Measurements from ENCODE around the gene MBP. TPM values are rescaled to one million over a fixed set of nuclear protein-coding genes. Genes with fewer than 3 reads are reported as not detected.

Gene MBP
- total and polyA plus RNA-seq, 2 of the 13 experiments (the other 11 are each of a cell fraction or from before 2014, with no cell fraction given), result 5.0 to 8.5 TPM

DNA sequence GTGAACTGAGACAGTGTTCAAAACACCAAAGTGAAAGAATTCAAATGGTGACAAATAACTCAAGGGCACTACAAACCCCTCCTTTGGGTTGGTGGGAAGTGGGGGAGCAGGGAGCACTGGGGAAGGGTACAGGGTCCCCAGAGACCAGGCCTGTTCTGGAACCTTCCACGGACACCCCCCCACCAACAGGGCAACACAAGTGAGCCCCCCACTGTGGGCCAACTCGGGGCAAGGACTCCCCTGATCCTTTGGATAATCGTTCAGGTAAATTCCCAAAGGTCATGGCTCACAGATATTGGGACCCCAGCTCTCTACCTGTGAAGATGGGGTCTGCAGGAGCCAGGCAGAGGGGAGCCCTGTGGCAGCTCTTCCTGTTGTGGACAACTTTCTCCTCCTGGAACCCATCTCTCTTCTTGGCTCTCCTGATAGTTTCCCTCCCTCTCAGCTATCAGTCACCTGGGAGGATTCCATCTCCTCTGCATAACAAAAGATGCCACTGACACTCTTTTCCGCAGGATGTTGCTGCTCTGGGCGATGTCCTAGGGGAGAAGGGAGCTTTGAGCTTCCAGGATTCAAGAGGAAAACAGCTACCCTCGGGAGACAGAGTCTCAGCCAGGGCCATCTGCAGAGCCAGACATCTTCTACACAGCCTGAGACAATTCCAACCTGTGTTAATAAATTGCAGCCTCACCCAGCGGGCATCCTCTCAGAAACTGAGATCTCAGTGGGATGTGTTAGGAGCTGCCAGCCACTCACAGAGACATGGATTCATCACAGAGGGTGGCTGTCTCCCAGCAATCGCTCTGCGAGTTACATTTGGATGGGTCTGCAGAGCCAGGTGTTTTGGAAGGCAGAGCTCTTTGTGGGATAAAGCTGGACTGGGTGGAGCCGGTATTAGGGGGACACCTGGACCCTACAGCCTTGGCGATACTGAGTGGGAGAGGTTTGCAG lies 35.4 kb downstream of the MBP start:
- BruUV-seq (replicated peaks), result no TSS peak
- TF ChIP-seq ZNF33A (CRISPR knock-in tag; IDR thresholded peaks at IDR 0.05; ENCODE audit: borderline replicate concordance), result no peak
- TF ChIP-seq XBP1 (CRISPR knock-in tag; IDR thresholded peaks at IDR 0.05), result no peak
- 92% methylated on average over 9 of the region's 11 CpGs for WGBS (ENCODE audit: low lambda C conversion rate)
- no peaks in the 10 kb centered on the region for H3K27me3 ChIP-seq (ENCODE audit: control insufficient read depth in 1 of 2, insufficient read depth in 2 of 2, low read length in 2 of 2)
- H3K79me2 ChIP-seq (ENCODE audit: insufficient read depth, low read length), result no peaks in the 10 kb centered on the region
- ATAC-seq (no peak), DNase-seq (ENCODE audit: low spot score) (no peak), FAIRE-seq (no peak)
- no peaks in the 10 kb centered on the region for H4K20me1 ChIP-seq (ENCODE audit: insufficient read depth, low read length)
- H3K4me1 ChIP-seq (ENCODE audit: insufficient read depth, low read length), result no peaks in the 10 kb centered on the region
- no peaks in the 10 kb centered on the region; a peak in 2 of 5 replicates for H3K36me3 ChIP-seq (replicated peaks in 1 of 2; ENCODE audit: control insufficient read depth in 1 of 2, insufficient read depth in 2 of 2, low read length in 2 of 2)
- no peak overlapping the region for H3K27ac ChIP-seq (ENCODE audit: extremely low read length, insufficient read depth, low read length)
- no peak overlapping the region for H3K4me3 ChIP-seq (replicated peaks in 1 of 3; ENCODE audit: insufficient read depth in 1 of 3, low read depth in 2 of 3, low read length in 3 of 3)
- no peaks in the 10 kb centered on the region for H3K9me3 ChIP-seq (ENCODE audit: low read length)
- H3K4me2 ChIP-seq (ENCODE audit: low read depth, low read length), result no peak overlapping the region
- H2AFZ ChIP-seq (ENCODE audit: low read length), result no peak overlapping the region
- CTCF ChIA-PET (ENCODE audit: low intra/inter-chr PET ratio, low total read pairs), result no interaction called here
- intact Hi-C loops (cut with micrococcal nuclease; ENCODE audit: unreplicated experiment) (no loop called here), in situ Hi-C loops (cut with HindIII; ENCODE audit: extremely low pct_ligation_motif_present, low pct_unique_long_range_greater_than_20kb) (no loop called here)
- no peak overlapping the region for H3K9ac ChIP-seq (ENCODE audit: insufficient read depth, low read depth, low read length)
- POLR2A ChIA-PET, result no interaction called here

DNA sequence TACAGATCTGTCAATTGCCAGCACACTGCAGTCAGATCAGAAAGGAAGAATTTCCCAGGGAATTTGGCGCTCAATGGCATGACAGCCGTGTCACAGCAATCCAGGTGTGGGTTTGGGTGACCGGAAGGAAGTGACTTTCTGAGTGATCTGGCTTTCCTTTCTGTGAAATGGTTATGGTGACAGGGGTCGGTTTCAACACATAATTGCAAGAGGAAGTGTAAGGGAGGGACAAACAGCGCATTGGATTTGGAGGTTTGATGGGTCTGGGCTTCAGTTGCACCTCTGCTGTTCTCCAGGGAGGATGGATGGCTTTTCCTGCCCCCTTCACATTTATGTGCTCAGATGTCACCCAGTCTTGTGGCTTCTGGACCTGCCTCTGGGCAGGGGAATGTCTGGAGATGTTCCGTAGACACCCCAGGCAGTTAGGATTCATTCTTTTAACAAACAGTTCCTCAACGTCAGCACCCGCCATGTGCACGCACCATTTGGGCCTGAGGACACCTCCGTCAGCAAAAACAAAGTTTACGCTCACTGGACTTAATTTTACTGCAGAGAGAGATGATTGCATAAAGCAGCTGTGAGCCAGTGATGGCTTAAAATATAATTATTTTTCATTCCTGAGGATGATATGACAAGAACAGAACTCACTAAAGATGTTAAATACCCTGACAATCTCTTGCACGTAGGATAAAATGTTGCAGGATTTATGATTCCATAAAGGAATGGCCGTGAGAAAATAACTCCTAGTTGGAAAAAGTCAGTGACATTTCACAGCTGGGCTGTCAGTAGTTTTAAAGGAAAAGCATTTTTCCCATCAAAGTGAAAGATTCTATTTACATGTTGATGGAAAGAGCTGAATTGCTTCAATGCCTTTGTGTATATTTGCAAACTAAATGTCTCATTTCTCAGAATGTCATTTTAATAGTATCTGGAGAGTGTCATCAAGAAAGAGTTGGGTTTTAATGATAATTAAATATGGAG lies 36.9 kb downstream of the MBP start:
- H3K4me2 ChIP-seq (ENCODE audit: low read depth, low read length), result no peak overlapping the region
- peaks cover 4% of the 10 kb centered on the region; the same call in 1 of the 2 replicates for H3K4me1 ChIP-seq (ENCODE audit: insufficient read depth, low read length)
- no TSS peak for BruUV-seq (replicated peaks)
- no peaks in the 10 kb centered on the region for H3K27me3 ChIP-seq (ENCODE audit: control insufficient read depth in 1 of 2, insufficient read depth in 2 of 2, low read length in 2 of 2)
- no peaks in the 10 kb centered on the region for H3K79me2 ChIP-seq (ENCODE audit: insufficient read depth, low read length)
- no peak overlapping the region for H2AFZ ChIP-seq (ENCODE audit: low read length)
- in situ Hi-C loops (cut with HindIII; ENCODE audit: extremely low pct_ligation_motif_present, low pct_unique_long_range_greater_than_20kb), result no loop called here
- H3K9ac ChIP-seq (ENCODE audit: insufficient read depth, low read depth, low read length), result no peak overlapping the region
- peaks cover under 1% of the 10 kb centered on the region; the same call in 1 of the 2 replicates for H4K20me1 ChIP-seq (ENCODE audit: insufficient read depth, low read length)
- H3K9me3 ChIP-seq (ENCODE audit: low read length), result no peaks in the 10 kb centered on the region
- H3K27ac ChIP-seq (ENCODE audit: extremely low read length, insufficient read depth, low read length), result no peak overlapping the region
- H3K36me3 ChIP-seq (replicated peaks in 1 of 2; ENCODE audit: control insufficient read depth in 1 of 2, insufficient read depth in 2 of 2, low read length in 2 of 2), result no peaks in the 10 kb centered on the region; a peak in 2 of 5 replicates
- ChIA-PET POLR2A (no interaction called here), CTCF (ENCODE audit: low intra/inter-chr PET ratio, low total read pairs) (no interaction called here)
- WGBS (ENCODE audit: low lambda C conversion rate), result 93% methylated on average over 13 of the region's 13 CpGs
- DNase-seq (ENCODE audit: low spot score) (no peak), ATAC-seq (no peak), FAIRE-seq (no peak)
- intact Hi-C loops (cut with micrococcal nuclease; ENCODE audit: unreplicated experiment), result no loop called here
- H3K4me3 ChIP-seq (replicated peaks in 1 of 3; ENCODE audit: insufficient read depth in 1 of 3, low read depth in 2 of 3, low read length in 3 of 3), result no peak overlapping the region
- TF ChIP-seq WIZ (CRISPR knock-in tag; IDR thresholded peaks at IDR 0.05), result no peak
- TF ChIP-seq, protein P1, sequence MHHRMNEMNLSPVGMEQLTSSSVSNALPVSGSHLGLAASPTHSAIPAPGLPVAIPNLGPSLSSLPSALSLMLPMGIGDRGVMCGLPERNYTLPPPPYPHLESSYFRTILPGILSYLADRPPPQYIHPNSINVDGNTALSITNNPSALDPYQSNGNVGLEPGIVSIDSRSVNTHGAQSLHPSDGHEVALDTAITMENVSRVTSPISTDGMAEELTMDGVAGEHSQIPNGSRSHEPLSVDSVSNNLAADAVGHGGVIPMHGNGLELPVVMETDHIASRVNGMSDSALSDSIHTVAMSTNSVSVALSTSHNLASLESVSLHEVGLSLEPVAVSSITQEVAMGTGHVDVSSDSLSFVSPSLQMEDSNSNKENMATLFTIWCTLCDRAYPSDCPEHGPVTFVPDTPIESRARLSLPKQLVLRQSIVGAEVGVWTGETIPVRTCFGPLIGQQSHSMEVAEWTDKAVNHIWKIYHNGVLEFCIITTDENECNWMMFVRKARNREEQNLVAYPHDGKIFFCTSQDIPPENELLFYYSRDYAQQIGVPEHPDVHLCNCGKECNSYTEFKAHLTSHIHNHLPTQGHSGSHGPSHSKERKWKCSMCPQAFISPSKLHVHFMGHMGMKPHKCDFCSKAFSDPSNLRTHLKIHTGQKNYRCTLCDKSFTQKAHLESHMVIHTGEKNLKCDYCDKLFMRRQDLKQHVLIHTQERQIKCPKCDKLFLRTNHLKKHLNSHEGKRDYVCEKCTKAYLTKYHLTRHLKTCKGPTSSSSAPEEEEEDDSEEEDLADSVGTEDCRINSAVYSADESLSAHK (CRISPR knock-in tag; IDR thresholded peaks at IDR 0.05; ENCODE audit: borderline replicate concordance), result no peak
- TF ChIP-seq, protein P2, sequence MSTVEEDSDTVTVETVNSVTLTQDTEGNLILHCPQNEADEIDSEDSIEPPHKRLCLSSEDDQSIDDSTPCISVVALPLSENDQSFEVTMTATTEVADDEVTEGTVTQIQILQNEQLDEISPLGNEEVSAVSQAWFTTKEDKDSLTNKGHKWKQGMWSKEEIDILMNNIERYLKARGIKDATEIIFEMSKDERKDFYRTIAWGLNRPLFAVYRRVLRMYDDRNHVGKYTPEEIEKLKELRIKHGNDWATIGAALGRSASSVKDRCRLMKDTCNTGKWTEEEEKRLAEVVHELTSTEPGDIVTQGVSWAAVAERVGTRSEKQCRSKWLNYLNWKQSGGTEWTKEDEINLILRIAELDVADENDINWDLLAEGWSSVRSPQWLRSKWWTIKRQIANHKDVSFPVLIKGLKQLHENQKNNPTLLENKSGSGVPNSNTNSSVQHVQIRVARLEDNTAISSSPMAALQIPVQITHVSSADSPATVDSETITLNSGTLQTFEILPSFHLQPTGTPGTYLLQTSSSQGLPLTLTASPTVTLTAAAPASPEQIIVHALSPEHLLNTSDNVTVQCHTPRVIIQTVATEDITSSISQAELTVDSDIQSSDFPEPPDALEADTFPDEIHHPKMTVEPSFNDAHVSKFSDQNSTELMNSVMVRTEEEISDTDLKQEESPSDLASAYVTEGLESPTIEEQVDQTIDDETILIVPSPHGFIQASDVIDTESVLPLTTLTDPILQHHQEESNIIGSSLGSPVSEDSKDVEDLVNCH (CRISPR knock-in tag; IDR thresholded peaks at IDR 0.05), result no peak
- TF ChIP-seq PAWR (CRISPR knock-in tag; IDR thresholded peaks at IDR 0.05; ENCODE audit: borderline replicate concordance), result no peak
- no peak for TF ChIP-seq ONECUT2 (CRISPR knock-in tag; IDR thresholded peaks at IDR 0.05)
- no peak for TF ChIP-seq CEBPG (CRISPR knock-in tag; IDR thresholded peaks at IDR 0.05)

Data from HepG2 (cell line).